Endodermal cell (in vitro differentiated cells): ENCODE data around the gene CUZD1. TPM values are rescaled to one million over a fixed set of nuclear protein-coding genes. Genes with fewer than 3 reads are reported as not detected.

Source experiments
- DNase-seq: peaks from one replicate; pipeline ENCODE4 v3.0.0-alpha.2; 2017
- H3K27ac ChIP-seq: 2 replicates; pipeline ENCODE4 v1.5.1; 2013; ENCODE audit warnings: mild to moderate bottlenecking, low read depth, low read length, moderate library complexity
- H3K27me3 ChIP-seq: 2 replicates; pipeline ENCODE4 v1.6.1; 2013; ENCODE audit warnings: mild to moderate bottlenecking, low read length, moderate library complexity; ENCODE audit not compliant: insufficient read depth, control insufficient read depth, poor library complexity, severe bottlenecking
- H3K36me3 ChIP-seq: 2 replicates; pipeline ENCODE4 v1.7.0; 2013; ENCODE audit warnings: mild to moderate bottlenecking, low read length, moderate library complexity; ENCODE audit not compliant: control insufficient read depth, insufficient read depth
- H3K4me1 ChIP-seq: one replicate; pipeline ENCODE4 v1.7.0; 2013; ENCODE audit warnings: low read length; ENCODE audit not compliant: control insufficient read depth, insufficient read depth
- H3K4me3 ChIP-seq: 2 replicates; pipeline ENCODE4 v1.5.1; 2013; ENCODE audit warnings: mild to moderate bottlenecking, low read length, moderate library complexity
- H3K9ac ChIP-seq: 2 replicates; pipeline ENCODE4 v1.6.1; 2013; ENCODE audit warnings: mild to moderate bottlenecking, low read length, moderate library complexity; ENCODE audit not compliant: poor library complexity, severe bottlenecking; ENCODE audit errors: extremely low read depth
- H3K9me3 ChIP-seq: 2 replicates; pipeline ENCODE4 v1.6.1; 2013; ENCODE audit warnings: mild to moderate bottlenecking, low read length, moderate library complexity; ENCODE audit not compliant: control insufficient read depth
- H3K27ac Mint-ChIP-seq: 2 replicates; pipeline ENCODE4 v1.8.0; 2020; ENCODE audit warnings: mixed read lengths
- H3K27me3 Mint-ChIP-seq: 2 replicates; pipeline ENCODE4 v1.8.0; 2021; ENCODE audit warnings: mild to moderate bottlenecking, mixed read lengths; ENCODE audit not compliant: insufficient read depth
- H3K36me3 Mint-ChIP-seq: 2 replicates; pipeline ENCODE4 v1.8.0; 2020; ENCODE audit warnings: low read depth, mixed read lengths
- H3K4me1 Mint-ChIP-seq: 2 replicates; pipeline ENCODE4 v1.8.0; 2020; ENCODE audit warnings: mixed read lengths
- H3K4me3 Mint-ChIP-seq: 2 replicates; pipeline ENCODE4 v1.8.0; 2020; ENCODE audit warnings: mild to moderate bottlenecking, moderate library complexity, mixed read lengths
- H3K9me3 Mint-ChIP-seq: 2 replicates; pipeline ENCODE4 v1.8.0; 2020; ENCODE audit warnings: mild to moderate bottlenecking, mixed read lengths
- CTCF ChIP-seq: fragments of 200-600 bp; sonication (generic); conservative IDR thresholded peaks from 2 replicates; pipeline ENCODE4 v1.5.0; 2021; ENCODE audit warnings: antibody characterized with exemption, mild to moderate bottlenecking
- WGBS, 2 experiments: methylation state at CpG; one replicate each; pipeline versions ENCODE4 v1.1.5 to v1.1.7; 2013; ENCODE audit warnings: missing lambda C conversion rate in 2 of 2, mixed read lengths in 1 of 2; ENCODE audit not compliant: insufficient coverage in 1 of 2, insufficient read length in 1 of 2; 5-methylcytosine and 5-hydroxymethylcytosine counted together
- total RNA-seq, 2 donors: library from RNA; stranded (reverse); fragmentation: NEBNext Ultra II Directional in 1 of 2; extraction: Animal tissue kit (Norgen Biotek cat#: 25700) in 1 of 2; gene quantifications; 2 replicates in 1 of 2; 3 replicates in 1 of 2; pipeline ENCODE4 v1.2.1, GENCODE V29; 2021

The CUZD1 gene
- total RNA-seq, 2 donors from 2014 or later, result 0.53 TPM; not detected in 1

GRCh38 chr10:122856902-122857301 lies 11.2 kb upstream of the CUZD1 start:
- Mint-ChIP-seq H3K27ac (no peak overlapping the region), H3K36me3 (peaks cover 2% of the 10 kb centered on the region), H3K4me3 (no peak overlapping the region), H3K4me1 (peaks cover 21% of the 10 kb centered on the region), H3K27me3 (no peaks in the 10 kb centered on the region), H3K9me3 (no peaks in the 10 kb centered on the region)
- H3K4me1 ChIP-seq, result no peaks in the 10 kb centered on the region
- 79% methylated on average over 1 of the region's 1 CpG; no CpG with 5 or more reads in 1 of the 2 experiments for WGBS, 2 experiments
- no peak overlapping the region for H3K9ac ChIP-seq
- no peaks in the 10 kb centered on the region for H3K36me3 ChIP-seq
- no peak overlapping the region for H3K4me3 ChIP-seq
- no peaks in the 10 kb centered on the region for H3K27me3 ChIP-seq
- TF ChIP-seq CTCF, result no peak
- no peaks in the 10 kb centered on the region for H3K9me3 ChIP-seq
- no peak overlapping the region for H3K27ac ChIP-seq
- no peak for DNase-seq

- no peak overlapping the region for H3K4me3 Mint-ChIP-seq
- no peak overlapping the region for H3K4me3 ChIP-seq
- no peak overlapping the region for H3K27ac ChIP-seq
- peaks cover under 1% of the 10 kb centered on the region for H3K4me1 ChIP-seq
- H3K4me1 Mint-ChIP-seq, result peaks cover 30% of the 10 kb centered on the region
- no peaks in the 10 kb centered on the region for H3K36me3 ChIP-seq
- H3K27ac Mint-ChIP-seq, result no peak overlapping the region
- peaks cover 2% of the 10 kb centered on the region for H3K36me3 Mint-ChIP-seq
- no peaks in the 10 kb centered on the region for H3K27me3 Mint-ChIP-seq
- H3K9me3 Mint-ChIP-seq, result no peaks in the 10 kb centered on the region
- no peak overlapping the region for H3K9ac ChIP-seq
- peak; percentile 32 for DNase-seq
- WGBS, 2 experiments, result 75 to 92% methylated on average over 3 of the region's 3 CpGs
- TF ChIP-seq CTCF, result no peak
- no peaks in the 10 kb centered on the region for H3K27me3 ChIP-seq
- no peaks in the 10 kb centered on the region for H3K9me3 ChIP-seq
Measured at GRCh38 chr10:122855745-122856144, 10.1 kb upstream of the CUZD1 start.

GRCh38 chr10:122854648-122855047 lies 9.0 kb upstream of the CUZD1 start:
- Histone ChIP-seq H3K9me3 (no peaks in the 10 kb centered on the region), H3K27ac (no peak overlapping the region), H3K4me1 (peaks cover 2% of the 10 kb centered on the region), H3K9ac (no peak overlapping the region), H3K4me3 (no peak overlapping the region), H3K27me3 (no peaks in the 10 kb centered on the region), H3K36me3 (no peaks in the 10 kb centered on the region)
- H3K36me3 Mint-ChIP-seq, result peaks cover 2% of the 10 kb centered on the region
- H3K4me3 Mint-ChIP-seq, result no peak overlapping the region
- no peak overlapping the region for H3K27ac Mint-ChIP-seq
- H3K27me3 Mint-ChIP-seq, result no peaks in the 10 kb centered on the region
- no peak for TF ChIP-seq CTCF
- WGBS, 2 experiments, result 85 to 88% methylated on average over 4 to 5 of the region's 5 CpGs
- no peak for DNase-seq
- no peaks in the 10 kb centered on the region for H3K9me3 Mint-ChIP-seq
- peaks cover 37% of the 10 kb centered on the region for H3K4me1 Mint-ChIP-seq
